Keratinocyte (primary cell): ENCODE measurements around the gene NUP43.

Source experiments
- CTCF ChIP-seq, 3 experiments: IDR thresholded peaks in 1 of 3; conservative IDR thresholded peaks in 1 of 3; optimal IDR thresholded peaks in 1 of 3; 2 replicates in 2 of 3; 3 replicates in 1 of 3; pipeline versions ENCODE3 to v1.5.1; 2011; ENCODE audit warnings: low read length in 3 of 3, mild to moderate bottlenecking in 3 of 3, moderate library complexity in 2 of 3, control low read depth in 1 of 3, inconsistent platforms in 1 of 3; ENCODE audit not compliant: insufficient read depth in 2 of 3; ENCODE audit errors: extremely low read depth in 1 of 3
- EZH2 ChIP-seq: IDR thresholded peaks from one replicate; pipeline ENCODE4 v1.6.1; 2012; ENCODE audit warnings: inconsistent platforms, mild to moderate bottlenecking, low read length, moderate library complexity

GRCh38 chr6:149750136-149750609 is 3.8 kb upstream of the NUP43 start:
- TF ChIP-seq CTCF (optimal IDR thresholded peaks at IDR 0.05 in 1 of 3, IDR thresholded peaks at IDR 0.05 in 1 of 3, conservative IDR thresholded peaks at IDR 0.05 in 1 of 3; ENCODE audit: extremely low read depth in 1 of 3, insufficient read depth in 2 of 3, low read length in 3 of 3) (no peak), EZH2 (no peak)
